Measurements from ENCODE around the gene PDPK1. TPM values are rescaled to one million over a fixed set of nuclear protein-coding genes. Genes with fewer than 3 reads are reported as not detected.
"Not testable (repeated sequence)": the region's sequence is repeated elsewhere in the genome, so short reads cannot be mapped to it uniquely, and the experiment has no call there.

The PDPK1 gene
- total and polyA plus RNA-seq, 8 donors, result 12.7 to 34.8 (median 30.9) TPM

DNA sequence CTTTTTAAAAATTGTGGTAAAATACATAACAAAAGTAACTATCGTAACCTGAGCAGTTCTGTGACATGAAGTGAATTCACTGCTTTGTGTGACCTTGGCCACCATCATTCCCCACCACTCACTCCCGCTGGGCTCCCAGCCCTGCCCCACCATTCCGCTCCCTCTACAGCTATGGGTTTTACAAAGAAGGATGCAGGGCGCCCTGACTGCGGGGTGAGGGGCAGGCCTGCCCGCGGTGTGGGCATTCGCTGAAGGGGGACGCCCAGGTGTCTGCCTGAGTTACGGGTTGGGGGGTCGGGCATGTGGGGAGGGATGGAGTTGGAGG is 6.5 kb upstream of the PDPK1 start, which contains the start of gene CEMP1:
Gene CEMP1 (minus strand): TSS at position 38 of the 325 bp plus-strand sequence. CDS start 335 bp downstream, outside the sequence.
- WGBS, 2 donors, result 12 to 14% methylated on average over 11 of the region's 11 CpGs
- H3K27ac ChIP-seq, result peak within 1 kb of the TSS; percentile 82 to 97 (median 92)
- peak within 1 kb of the TSS; percentile 26 to 62 (median 42) for H3K4me3 ChIP-seq
- DNase-seq (no peak), ATAC-seq (peak; percentile 1 to 3 (median 2)), FAIRE-seq (no peak)
- TF ChIP-seq, protein P1, sequence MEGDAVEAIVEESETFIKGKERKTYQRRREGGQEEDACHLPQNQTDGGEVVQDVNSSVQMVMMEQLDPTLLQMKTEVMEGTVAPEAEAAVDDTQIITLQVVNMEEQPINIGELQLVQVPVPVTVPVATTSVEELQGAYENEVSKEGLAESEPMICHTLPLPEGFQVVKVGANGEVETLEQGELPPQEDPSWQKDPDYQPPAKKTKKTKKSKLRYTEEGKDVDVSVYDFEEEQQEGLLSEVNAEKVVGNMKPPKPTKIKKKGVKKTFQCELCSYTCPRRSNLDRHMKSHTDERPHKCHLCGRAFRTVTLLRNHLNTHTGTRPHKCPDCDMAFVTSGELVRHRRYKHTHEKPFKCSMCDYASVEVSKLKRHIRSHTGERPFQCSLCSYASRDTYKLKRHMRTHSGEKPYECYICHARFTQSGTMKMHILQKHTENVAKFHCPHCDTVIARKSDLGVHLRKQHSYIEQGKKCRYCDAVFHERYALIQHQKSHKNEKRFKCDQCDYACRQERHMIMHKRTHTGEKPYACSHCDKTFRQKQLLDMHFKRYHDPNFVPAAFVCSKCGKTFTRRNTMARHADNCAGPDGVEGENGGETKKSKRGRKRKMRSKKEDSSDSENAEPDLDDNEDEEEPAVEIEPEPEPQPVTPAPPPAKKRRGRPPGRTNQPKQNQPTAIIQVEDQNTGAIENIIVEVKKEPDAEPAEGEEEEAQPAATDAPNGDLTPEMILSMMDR (IDR thresholded peaks at IDR 0.05), result no peak
- peaks cover 0 to 8% (median 0%) of the 10 kb centered on the region in 3 donors for H3K36me3 ChIP-seq
- H3K9me3 ChIP-seq, result no peaks in the 10 kb centered on the region
- H3K27me3 ChIP-seq, result no peaks in the 10 kb centered on the region
- intact Hi-C loops (cut with DNase I), result no loop called here
- H3K4me1 ChIP-seq, result peaks cover 0 to 4% (median 0%) of the 10 kb centered on the region in 3 donors

DNA sequence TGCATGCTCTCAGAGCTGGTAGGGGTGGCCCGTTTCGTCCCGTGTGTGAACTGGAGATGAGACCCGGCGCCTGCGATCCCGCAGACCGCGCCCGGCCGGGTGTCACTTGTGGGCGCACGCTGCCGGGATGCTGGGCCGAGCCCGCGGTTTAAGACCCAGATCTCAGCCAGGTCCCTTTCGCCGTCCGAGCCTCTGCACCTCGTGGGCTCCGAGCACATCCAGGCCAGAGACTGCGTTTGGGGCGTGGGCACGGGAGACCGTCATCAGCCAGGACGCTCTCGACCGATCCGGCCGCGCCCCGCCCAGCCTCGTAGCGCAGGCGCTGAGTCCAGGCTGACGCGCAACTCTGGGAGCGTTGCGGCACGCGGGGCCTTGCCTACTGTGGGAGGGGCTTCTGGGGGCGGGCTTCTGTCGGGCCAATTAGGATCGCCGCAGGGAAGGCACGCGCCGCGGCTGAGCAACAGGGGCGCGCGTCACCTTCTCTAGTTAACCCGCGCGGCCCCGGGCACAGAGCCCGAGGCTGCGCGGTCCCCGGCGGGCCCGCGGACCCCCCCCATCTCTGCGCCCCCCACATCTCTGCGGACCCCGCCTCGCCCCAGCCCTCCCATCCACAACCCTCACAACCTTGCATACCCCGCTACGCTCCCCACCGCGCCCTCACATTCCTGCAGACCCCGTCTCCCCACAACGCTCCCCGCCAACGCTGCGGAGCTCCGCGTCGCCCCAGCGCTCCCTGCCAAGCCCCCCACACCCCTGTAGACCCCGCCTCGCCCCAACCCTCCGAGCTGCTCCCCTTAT is 5.9 kb upstream of the PDPK1 start:
- DNase-seq, result peak; percentile 97 to 99 (median 98)
- peaks cover 0 to 8% (median 0%) of the 10 kb centered on the region in 3 donors for H3K36me3 ChIP-seq
- 0 to 1% methylated on average over 68 to 84 of the region's 84 CpGs for WGBS, 2 donors
- peak; percentile 92 to 94 (median 93) for ATAC-seq
- TF ChIP-seq, protein P1 (IDR thresholded peaks at IDR 0.05), result no peak
- peaks cover 0 to 4% (median under 1%) of the 10 kb centered on the region in 3 donors for H3K4me1 ChIP-seq
- no peaks in the 10 kb centered on the region for H3K9me3 ChIP-seq
- peak overlapping the region; percentile 82 to 97 (median 92) for H3K27ac ChIP-seq
- H3K4me3 ChIP-seq, result peak overlapping the region; percentile 26 to 62 (median 42)
- intact Hi-C loops (cut with DNase I), result no loop called here
- peak; percentile 23 for FAIRE-seq
- no peaks in the 10 kb centered on the region for H3K27me3 ChIP-seq

DNA sequence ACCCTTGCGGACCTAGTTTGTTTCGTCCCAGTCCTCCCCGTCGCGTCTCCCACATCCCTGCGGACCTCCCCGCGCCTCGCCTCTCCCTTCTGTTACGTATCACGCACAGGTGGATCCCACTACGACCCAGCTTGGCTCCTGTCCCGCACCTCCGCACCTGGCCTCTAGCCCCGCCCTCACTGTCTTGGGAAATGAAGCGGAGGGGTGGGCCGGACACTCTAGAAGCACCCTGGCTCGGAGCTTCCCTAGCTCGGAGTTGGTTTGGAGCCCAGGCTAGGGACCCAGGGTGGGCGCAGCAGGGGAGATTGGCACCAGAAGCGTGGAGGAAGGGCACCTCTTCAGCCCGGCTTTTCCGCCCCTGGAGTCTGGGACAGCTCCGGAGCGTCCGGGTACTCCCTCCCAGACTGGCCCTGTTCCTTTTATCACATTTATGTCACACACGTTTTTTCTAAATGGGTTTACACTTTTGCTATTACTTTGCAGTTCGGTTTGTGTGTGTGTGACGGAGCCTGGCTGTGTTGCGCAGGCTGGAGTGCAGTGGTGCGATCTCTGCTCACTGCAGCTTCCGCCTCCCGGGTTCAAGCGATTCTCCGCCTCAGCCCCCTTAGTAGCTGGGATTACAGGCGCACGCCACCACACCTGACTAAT is 5.2 kb upstream of the PDPK1 start:
- Histone ChIP-seq H3K9me3 (no peaks in the 10 kb centered on the region), H3K27ac (peak overlapping the region; percentile 82 to 97 (median 92)), H3K36me3 (peaks cover 0 to 8% (median 0%) of the 10 kb centered on the region in 3 donors), H3K4me3 (peak overlapping the region; percentile 23 to 62 (median 42)), H3K27me3 (no peaks in the 10 kb centered on the region), H3K4me1 (peaks cover 3 to 4% (median 3%) of the 10 kb centered on the region in 3 donors)
- DNase-seq (peak; percentile 82 to 93 (median 84)), FAIRE-seq (no peak), ATAC-seq (peak; percentile 59 to 65 (median 62))
- TF ChIP-seq, protein P1 (IDR thresholded peaks at IDR 0.05), result no peak
- WGBS, 2 donors, result 2% methylated on average over 37 of the region's 37 CpGs
- intact Hi-C loops (cut with DNase I), result no loop called here

DNA sequence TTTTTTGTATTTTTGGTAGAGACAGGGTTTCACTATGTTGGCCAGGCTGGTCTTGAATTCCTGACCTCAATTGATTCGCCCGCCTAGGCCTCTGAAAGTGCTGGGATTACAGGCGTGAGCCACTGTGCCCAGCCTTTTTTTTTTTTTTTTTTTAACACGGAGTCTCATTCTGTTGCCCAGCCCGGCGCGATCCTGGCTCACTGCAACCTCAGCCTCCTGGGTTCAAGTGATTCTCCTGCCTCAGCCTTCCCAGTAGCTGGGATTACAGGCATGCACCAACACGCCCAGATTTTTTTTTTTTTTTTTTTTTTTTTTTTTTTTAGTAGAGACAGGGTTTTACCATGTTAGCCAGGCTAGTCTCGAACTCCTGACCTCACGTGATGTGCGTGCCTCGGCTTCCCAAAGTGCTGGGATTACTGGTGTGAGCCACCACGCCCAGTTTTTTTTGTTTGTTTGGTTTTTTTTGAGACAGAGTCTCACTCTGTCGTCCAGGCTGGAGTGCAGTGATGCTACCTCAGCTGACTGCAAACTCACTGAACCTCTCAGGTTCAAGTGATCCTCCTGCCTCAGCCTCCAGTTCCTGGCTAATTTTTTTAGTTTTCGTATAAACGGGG is 4.6 kb upstream of the PDPK1 start:
- 35 to 38% methylated on average over 15 to 16 of the region's 16 CpGs for WGBS, 2 donors
- Histone ChIP-seq H3K4me3 (peak overlapping the region in 3 of 4 donors; percentile 23 to 62 (median 51)), H3K27ac (peak overlapping the region; percentile 82 to 97 (median 92))
- peak in 4 of 6 donors; percentile 18 to 37 (median 28) for DNase-seq
- FAIRE-seq; ATAC-seq; intact Hi-C loops (cut with DNase I); H3K27me3 ChIP-seq; H3K4me1 ChIP-seq; H3K36me3 ChIP-seq; H3K9me3 ChIP-seq: not testable (repeated sequence)

DNA sequence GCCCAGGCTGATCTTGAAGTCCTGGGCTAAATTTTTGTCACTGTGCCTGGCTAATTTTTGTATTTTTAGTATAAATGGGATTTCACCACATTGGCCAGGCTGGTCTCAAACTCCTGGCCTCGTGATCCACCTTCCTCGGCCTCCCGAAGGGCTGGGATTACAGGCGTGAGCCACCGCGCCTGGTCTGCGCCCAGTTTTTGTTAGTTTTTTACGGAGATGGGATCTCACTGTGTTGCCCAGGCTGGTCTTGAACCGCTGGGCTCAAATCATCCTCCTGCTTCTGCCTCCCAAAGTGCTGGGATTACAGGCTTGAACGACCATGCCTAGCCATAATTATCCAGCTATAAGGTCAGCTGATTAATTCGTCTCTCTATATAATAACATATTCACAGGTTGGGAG is 3.9 kb upstream of the PDPK1 start:
- intact Hi-C loops (cut with DNase I), result no loop called here
- Histone ChIP-seq H3K9me3 (no peaks in the 10 kb centered on the region), H3K4me3 (no peak overlapping the region), H3K36me3 (no peaks in the 10 kb centered on the region), H3K4me1 (peaks cover 3 to 4% (median 4%) of the 10 kb centered on the region in 3 donors), H3K27me3 (no peaks in the 10 kb centered on the region), H3K27ac (no peak overlapping the region)
- FAIRE-seq (no peak), ATAC-seq (no peak), DNase-seq (peak in 2 of 6 donors; percentile 17)
- 79 to 88% methylated on average over 11 of the region's 11 CpGs for WGBS, 2 donors
- TF ChIP-seq, protein P1 (IDR thresholded peaks at IDR 0.05), result no peak

DNA sequence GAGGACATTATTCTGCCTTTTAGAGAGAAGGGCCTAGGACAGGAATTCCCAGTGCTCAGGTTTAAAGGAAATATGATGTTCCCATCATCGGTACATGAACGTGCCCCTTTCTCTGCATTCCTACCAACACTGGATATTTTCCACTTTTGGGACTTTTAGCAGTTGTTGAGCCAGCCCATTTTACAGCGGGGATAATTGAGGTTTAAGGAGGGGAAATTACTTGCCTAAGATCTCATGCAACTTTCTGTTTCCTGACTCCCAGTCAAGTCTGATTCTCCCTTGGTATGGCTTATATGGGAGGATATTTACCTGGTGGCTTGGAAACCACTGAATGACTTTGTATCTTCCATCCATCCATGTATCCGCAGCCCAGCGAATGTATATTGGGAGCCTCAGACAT is 3.5 kb upstream of the PDPK1 start:
- intact Hi-C loops (cut with DNase I); H3K4me1 ChIP-seq; H3K27me3 ChIP-seq; DNase-seq; ATAC-seq; H3K4me3 ChIP-seq; H3K27ac ChIP-seq; FAIRE-seq; H3K36me3 ChIP-seq; H3K9me3 ChIP-seq: not testable (repeated sequence)
- WGBS, 2 donors, result 88 to 89% methylated on average over 5 of the region's 5 CpGs

All from pancreas (tissue), 10 donors.